GM12891 (cell line): Measurements from ENCODE around the gene SLC6A9.

ENCODE experiments used
- POLR2A ChIP-seq: IDR thresholded peaks from 2 replicates; pipeline ENCODE4 v1.6.1; 2011; ENCODE audit warnings: low read depth, low read length, control low read depth
- POLR2AphosphoS5 ChIP-seq: IDR thresholded peaks from 2 replicates; pipeline ENCODE4 v1.6.1; 2011; ENCODE audit warnings: low read depth, low read length, control low read depth

DNA sequence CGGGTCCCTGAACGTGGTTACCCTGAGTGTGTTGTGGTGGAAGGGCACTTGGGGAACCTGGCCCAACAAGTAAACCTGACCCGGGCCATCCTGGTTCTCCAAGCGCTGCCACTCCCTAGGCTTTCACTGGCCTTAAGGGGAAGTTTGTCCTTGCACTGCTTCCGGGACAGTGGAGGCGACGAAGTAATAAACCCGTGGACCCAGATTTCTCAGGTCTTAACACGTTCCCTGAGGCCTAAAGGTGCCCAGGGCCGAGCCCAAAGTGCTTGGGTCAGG, 40.1 kb downstream of the SLC6A9 start:
- TF ChIP-seq POLR2AphosphoS5 (no peak), POLR2A (no peak)
